ENCODE results near the gene CXCR4.

- TF ChIP-seq CTCF (IDR thresholded peaks at IDR 0.05; ENCODE audit: low read depth, low read length, poor library complexity, severe bottlenecking) = no peak
- no peak for TF ChIP-seq EZH2phosphoT487 (IDR thresholded peaks at IDR 0.05; ENCODE audit: borderline replicate concordance, low read length)
Measured at GRCh38 chr2:136107051-136108033, 10.6 kb downstream of the CXCR4 start.

Measured in DOHH2 (cell line).